GM18520 (cell line): ENCODE data around the gene ALDH1A1.
"Not testable (repeated sequence)": the region's sequence is repeated elsewhere in the genome, so short reads cannot be mapped to it uniquely, and the experiment has no call there.

Experiments used
- ATAC-seq: cut with Tn5 transposase; IDR thresholded peaks from one replicate; pipeline ENCODE4 v1.9.1; 2021; ENCODE audit not compliant: unreplicated experiment

Gene ALDH1A1

DNA sequence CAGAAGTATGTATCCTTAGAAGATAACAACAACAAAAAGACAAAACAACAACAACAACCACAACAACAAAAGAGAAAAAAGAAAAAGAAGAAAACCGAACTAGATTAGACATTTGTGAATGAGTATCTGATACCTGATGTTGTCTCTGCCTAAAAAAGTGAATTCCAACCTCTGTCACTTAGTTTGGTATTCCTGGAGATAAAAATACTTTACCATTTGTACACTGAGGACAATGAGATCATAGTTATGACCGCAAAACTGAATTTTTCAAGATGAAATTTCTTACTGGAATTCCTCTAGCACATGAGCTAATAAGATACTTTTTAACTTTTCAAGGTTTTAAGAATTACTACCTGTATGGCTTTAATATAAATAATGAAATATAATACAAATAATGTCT, 54.5 kb downstream of the ALDH1A1 start:
- ATAC-seq = no peak

DNA sequence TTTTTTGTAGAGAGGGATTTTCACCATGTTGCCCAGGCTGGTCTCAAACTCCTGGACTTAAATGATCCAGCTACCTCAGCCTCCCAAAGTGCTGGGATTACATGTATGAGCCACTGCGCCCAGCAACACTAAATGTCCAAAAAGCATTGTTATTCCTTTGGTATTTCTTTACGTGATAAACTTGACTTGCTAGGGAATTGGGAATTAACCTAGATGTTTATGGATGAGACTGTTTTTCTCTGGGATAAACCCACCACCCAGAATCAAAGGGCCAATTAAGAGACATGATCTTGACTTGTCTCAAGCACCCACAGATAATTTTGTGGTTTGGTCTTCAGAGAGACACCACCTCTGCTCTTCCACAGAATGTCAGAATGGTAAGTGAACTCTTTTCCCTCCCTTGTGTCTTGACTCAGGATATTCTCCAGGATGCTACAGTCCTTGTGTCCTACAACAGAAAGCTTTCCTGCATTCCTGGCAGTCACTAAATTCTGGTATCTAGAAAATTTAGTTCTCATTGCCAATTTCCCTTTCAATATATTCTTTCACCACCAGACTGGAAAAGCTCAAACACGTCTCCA, 55.7 kb downstream of the ALDH1A1 start:
- no peak for ATAC-seq

DNA sequence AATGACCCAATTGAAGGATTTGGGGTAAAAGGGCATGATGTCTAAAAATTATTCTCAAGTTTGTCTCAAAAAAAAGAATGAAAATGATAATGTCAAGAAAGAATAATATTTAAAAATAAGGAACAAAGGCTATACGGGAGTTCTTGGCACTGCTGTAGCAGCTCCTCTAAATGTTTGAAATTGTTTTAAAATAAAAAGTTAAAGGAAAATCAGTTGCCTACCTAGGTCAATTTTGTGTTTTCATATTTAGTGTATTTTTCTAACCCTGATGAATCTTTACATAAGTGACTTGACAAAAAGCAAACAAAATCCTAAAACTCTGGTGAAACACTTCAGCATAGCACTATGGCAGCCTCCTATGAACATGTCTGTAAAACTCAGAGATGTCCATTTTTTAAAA, 56.4 kb downstream of the ALDH1A1 start:
- ATAC-seq = no peak

GRCh38 chr9:72895122-72895521, 57.7 kb downstream of the ALDH1A1 start:
- no peak for ATAC-seq

GRCh38 chr9:72894342-72894741, 58.5 kb downstream of the ALDH1A1 start:
- no peak for ATAC-seq

- no peak for ATAC-seq
Measured at GRCh38 chr9:72893437-72893836, 59.4 kb downstream of the ALDH1A1 start.

DNA sequence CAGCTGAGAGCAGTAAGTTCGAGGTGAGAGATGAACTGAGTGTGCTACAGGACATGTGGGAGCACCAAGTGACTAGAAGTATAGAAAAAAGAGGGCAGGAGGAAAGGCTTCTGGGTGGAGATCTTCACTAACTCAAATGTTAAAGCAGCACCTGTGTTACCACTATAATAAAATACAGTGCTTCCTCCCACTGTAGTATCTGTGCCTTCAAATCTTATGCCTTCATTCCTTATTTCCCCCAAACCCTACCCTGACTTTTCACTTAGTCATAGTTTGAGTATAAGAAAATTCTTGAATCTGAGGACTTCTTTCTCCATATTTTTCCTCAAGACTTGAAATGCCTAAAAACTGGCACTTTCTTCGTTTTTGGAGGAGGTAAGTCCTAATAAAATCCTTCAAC, 61.8 kb downstream of the ALDH1A1 start:
- ATAC-seq = no peak

DNA sequence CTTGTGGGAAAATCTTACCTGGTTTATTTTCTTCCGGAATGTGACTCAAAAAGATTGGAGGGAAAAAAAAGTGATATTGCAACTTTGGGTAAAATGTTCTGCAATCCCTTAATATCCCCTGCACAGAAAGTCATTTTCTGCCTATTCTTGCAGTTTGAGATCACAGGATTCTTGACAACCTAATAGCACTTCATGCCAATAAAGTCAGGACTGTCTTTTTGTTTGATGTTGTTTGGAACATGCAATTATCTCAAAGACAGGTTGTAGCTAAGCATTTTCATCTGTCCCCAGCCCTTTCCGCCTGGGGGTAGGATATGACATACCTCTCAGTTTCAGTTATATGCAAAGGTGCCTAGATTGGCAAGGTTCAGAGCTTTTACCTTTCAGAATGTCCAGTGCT, 63.9 kb downstream of the ALDH1A1 start:
- no peak for ATAC-seq

GRCh38 chr9:72888067-72888466, 64.8 kb downstream of the ALDH1A1 start:
- ATAC-seq = no peak

- no peak for ATAC-seq
Measured at GRCh38 chr9:72886386-72886785, 66.5 kb downstream of the ALDH1A1 start.

GRCh38 chr9:72884508-72884907, 68.3 kb downstream of the ALDH1A1 start:
- no peak for ATAC-seq

GRCh38 chr9:72883875-72884274, 69.0 kb downstream of the ALDH1A1 start:
- no peak for ATAC-seq

GRCh38 chr9:72882117-72882775, 70.6 kb downstream of the ALDH1A1 start:
- no peak for ATAC-seq

DNA sequence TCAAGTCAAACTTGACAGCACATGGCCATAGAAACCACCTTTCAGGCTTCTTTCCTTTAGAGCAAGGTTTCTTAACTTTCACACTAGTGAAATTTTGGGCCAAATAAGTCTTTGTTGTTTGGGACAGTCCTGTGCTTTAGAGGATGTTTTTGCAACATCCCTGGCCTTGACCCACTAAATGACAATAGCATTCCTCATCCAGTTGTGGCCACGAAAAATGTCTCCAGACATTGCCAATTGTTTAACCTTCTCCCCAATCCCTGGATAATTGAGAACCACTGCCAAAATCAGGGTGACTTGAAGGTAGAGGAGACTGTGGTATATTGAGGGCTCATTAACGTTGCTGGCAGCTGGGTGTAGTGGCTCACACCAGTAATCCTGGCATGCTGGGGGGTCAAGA, 72.0 kb downstream of the ALDH1A1 start:
- ATAC-seq = no peak

GRCh38 chr9:72875221-72875620, 77.6 kb downstream of the ALDH1A1 start:
- no peak for ATAC-seq

DNA sequence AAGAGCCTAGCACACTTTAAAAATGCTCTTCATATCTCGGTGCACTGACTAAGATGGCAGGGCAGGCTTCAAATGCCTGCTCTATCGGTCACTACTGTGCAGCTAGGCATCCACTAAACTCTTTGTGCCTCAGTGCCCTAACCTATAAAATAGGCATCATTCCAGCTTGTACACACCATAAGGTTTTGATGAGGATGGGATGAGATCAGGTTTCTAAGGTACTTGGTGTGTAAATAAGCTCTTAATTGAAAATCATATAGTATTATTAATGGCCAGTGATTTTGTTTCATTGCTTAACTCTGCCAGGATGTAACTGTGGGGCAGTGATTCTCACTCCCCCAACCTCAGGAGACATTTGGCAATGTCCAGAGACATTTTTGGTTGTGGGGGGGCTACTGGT, 78.5 kb downstream of the ALDH1A1 start:
- no peak for ATAC-seq

DNA sequence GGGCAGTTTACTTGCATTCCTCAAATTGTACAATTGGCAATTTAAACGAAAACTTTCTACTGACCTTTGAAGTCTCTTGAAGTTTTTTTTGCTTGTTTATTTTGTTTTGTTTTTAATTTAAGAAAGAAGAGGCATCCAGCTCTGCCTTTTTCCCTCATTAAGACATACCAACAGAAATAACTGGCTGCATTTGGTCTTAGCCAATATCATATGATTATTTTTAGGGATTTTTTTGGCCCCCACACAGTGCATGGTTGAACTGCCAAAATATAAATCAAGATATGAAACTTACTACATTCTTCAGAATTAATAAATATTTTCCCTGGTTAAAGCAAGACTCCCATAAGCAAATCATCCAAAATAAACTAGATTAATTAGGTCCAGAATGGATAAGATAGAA, 79.4 kb downstream of the ALDH1A1 start:
- ATAC-seq = no peak

- no peak for ATAC-seq
Measured at GRCh38 chr9:72872718-72873117, 80.1 kb downstream of the ALDH1A1 start.

DNA sequence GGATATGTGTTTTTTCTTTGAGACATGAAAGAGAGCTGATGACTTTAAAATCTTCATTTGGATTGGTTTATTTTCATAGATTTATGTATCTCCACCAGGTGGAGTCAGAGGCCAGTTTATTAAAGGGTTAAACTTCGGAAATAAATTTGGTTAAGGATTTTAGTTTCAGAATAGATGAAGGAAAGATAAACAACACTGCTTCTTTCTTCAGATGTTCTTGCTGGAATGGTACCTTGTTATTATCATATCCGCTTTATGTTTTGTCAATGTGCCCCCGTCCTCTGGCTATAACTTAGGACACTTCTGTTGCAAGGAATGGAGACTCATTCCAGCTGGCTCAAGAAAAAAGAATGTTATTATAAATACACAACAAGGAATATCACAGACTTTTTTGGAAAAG, 81.2 kb downstream of the ALDH1A1 start:
- no peak for ATAC-seq

GRCh38 chr9:72864327-72864726, 88.5 kb downstream of the ALDH1A1 start:
- ATAC-seq = no peak

DNA sequence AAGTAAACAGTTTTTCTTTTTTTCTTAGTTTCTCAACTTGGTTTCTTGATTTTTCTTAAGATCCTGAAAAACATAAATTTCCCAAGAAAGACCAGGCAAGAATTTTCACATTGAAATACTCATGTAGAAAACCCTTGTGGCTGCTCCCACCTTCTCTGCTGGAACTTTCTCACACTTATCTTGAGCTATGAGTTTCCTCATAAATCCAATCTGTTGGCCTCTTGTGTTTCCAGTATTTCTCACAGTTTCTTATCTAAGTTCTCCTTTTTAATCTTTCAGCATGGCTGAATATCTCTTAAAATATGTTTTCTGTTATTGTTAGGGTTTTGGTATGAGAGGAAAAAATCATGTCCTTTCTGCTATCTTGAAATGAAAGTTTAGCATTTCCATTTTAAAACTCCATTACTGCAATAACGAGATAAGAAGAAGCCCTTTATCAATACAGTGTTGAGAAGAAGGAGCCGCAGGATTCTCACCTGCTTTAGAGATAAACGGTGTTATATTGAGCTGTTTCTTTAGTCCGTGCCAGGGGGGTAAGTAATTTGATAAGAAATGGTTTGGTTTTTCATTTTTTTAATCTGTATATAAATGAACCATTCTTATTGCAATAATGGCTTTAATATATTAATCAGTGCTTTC, 89.3 kb downstream of the ALDH1A1 start:
- ATAC-seq = no peak

DNA sequence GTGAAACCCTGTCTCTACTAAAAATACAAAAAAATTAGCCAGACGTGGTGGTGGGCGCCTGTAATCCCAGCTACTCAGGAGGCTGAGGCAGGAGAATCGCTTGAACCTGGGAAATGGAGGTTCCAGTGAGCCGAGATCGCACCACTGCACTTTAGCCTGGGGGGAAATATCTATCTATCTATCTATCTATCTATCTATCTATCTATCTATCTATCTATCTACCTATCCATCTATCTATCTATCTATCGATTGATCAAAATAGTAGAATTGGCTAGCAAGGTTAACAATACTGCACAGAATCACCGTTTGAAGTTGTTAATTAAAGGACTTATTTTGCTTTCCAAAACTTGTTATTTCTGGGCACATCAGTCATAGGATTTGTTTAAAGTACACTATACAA, 90.1 kb downstream of the ALDH1A1 start:
- ATAC-seq = not testable (repeated sequence)
